GDM1 (cell line): ENCODE results near the gene KIRREL3.

Experiments
- DNase-seq: peaks from one replicate; lab custom pipeline; 2025; lab: John Stamatoyannopoulos, UW

The KIRREL3 gene

DNA sequence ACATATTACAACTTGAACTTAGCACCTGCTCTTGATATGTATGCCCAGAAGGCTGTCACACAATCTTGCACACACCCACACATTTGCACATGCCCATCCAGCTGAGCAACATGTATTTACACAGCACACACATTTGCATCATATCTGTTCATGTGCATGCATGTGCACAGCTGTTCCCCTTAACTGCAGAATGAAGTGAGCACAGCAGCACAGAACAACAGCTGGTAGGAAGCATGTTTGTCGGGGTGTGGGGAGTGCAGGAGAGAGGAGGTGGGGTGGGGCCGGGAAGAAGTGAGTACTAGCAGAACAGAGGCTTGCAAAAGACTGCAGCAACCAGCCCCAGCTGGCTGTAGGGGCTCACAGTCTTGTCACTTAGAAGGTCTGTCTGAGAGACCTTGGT lies 296.5 kb downstream of the KIRREL3 start:
- DNase-seq, result no peak

DNA sequence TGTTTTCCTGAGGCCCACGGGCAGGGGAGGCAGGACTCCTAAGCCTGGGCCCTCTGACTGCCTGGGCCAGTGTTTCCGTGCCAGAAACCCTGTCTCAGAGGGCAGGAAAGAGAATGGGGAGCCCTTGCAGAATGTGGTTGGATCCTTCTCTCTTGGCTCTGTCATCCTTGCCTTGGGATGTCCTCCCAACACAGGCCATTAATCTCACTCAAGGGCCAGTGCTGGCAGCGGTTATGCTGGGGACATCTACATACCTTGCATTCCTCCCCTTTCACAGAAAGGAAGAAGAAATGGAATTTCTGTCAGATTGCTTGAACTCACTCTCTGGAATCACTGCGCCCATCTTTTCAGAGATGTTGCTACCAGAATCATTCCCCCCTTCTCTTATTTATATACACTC lies 296.9 kb downstream of the KIRREL3 start:
- DNase-seq, result no peak

DNA sequence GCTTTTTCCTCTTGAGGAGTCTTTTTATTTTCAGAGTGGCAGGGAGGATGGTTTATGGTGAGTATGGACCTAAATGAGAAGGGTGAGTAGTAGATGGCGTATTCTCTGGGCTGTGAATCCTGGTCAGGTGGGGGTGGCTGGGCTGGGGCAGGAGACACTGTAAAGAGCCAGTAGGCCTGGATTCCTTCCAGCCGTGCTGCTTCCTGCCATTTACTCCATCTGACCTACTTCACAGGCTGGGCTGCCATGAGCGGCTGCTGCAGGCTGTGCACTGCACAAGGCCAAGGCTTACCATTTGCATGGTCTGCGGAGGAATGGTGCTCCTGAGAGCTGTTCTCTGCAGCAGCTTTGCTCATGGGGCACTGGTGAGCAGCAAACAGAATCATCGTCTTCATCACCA lies 297.6 kb downstream of the KIRREL3 start:
- DNase-seq, result no peak

DNA sequence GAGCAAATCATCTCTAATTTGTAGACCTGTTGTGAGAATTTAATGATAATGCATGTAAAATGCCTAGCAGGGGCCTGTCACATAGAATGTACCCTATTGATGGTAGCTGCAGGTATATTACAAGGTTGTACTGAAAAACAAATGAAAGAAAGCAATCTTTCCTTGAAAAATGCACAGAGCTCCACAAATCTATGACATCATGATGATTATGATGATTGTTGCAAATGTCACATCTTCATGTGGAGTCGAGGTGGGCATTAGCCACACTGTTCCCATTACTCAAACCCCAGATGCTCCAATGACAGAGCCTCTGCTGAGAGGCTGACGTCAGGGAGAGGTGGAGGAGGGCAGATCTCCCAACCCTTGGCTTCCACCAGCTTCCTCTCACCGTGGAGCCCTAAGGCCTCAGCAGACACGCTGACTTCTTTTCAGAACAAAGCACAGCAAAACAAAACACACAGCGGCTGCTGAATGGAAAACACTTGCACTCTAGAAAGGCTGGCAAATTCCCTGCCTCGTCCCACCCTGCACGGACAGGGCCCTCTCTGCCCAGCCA lies 298.3 kb downstream of the KIRREL3 start:
- DNase-seq, result no peak

DNA sequence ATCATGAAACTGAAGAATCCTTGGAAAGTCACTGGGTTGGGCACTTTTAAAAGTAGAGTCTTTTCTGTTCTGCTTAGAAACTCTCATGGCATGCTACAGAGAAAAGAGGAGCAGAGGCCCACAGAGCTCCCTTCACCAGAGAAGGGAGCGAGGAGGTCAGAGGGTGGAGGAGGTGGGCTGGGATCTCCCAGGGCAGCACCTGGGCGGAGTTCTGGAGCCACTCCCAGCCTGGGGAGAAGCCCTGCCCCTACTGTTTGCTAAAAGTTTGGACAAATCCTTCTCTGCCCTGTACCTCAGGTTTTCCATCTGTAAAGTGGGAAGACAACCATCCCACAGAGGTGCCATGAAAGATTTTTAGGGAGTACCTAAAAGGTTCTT lies 299.1 kb downstream of the KIRREL3 start:
- no peak for DNase-seq

DNA sequence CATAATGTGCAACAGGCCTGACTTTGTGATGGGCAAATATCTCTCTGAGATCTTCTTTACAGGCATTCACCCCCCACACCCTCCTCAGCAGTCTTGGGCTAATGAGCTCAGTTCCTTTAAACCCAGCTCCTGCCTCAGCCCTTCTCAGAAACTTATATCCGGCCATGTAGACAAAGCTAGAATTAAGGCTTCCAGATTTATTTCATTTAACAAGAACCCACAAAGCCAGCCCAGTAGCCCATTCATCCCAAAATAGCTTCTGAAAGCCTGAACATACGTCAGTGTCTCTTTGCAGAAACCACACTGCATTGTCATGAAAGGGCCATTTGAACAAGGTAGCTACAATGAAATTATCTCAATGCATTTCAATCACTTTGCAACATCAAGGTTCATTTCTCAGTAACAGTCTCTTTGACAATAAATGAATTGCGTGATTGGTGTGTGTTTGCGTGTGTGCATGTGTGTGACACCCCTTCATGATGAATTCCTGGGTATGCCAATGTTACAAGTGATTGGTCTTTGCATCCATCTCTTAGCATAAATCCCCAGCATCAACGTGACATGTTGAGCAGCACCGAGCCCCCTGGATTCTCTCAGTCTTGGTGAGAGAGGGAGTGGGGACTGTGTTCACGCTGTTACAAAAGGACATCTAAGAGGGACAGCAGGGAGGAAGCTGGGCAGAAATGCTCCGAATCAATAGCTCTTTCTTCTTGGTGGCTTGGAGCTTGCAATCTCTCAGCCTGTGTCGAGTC lies 299.6 kb downstream of the KIRREL3 start:
- no peak for DNase-seq

DNA sequence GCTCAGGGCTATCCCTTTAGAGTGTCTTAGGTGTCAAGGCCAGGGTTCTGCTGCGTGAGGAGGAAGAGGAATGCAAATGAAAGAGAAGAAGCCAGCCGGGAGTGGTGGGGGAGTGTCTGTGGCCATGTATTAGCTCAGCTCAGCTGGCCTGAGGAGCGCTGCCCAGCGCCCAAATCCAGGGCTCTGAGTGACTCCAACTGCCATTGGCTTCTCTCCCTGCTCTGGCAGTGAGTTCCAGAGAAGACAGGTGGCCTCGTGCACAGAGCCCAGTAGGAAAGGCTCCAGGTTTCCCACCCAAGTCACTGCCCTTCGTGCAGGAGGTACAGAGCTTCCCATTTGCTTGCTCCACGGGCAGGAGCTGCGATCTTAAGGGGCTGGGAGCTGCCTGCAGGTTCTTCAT lies 302.0 kb downstream of the KIRREL3 start:
- DNase-seq, result no peak

DNA sequence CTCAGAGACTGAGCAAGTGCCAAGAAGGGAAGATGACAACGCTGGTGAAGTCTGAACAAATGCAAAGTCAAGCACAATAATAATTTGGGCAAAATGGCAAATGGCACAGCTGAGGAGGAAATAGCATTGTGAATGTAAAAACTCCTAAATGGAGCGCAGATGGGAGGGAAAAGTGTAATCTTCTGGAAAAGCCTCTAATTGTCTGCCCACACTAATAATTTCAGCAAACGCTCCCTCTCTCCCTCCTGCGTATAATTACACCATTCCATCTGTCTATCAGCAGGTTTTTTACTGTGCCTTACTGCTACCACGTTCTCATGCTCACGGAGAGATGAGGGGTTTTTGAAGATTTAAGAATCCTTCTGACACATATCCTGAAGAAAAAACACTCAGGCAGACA lies 302.6 kb downstream of the KIRREL3 start:
- DNase-seq, result no peak

DNA sequence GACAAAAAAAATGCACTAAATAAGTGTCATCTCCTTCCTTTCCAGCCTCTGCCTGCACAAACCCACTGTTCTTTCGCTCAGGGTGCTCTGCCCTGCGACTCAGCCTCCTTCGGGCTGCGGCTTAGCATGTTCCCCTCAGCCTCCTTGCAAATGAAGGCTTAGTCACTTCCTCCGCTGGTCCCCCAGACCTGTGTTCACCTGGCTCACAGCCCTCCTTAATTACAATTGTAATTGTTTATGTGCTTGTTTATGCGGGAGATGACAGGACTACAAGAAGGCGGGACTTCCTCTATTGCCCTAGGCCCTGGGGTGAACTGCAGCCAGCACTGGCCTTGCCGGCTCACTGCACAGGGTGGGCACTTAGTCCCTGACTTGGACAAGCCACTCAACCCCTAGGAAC lies 303.6 kb downstream of the KIRREL3 start:
- DNase-seq, result no peak

DNA sequence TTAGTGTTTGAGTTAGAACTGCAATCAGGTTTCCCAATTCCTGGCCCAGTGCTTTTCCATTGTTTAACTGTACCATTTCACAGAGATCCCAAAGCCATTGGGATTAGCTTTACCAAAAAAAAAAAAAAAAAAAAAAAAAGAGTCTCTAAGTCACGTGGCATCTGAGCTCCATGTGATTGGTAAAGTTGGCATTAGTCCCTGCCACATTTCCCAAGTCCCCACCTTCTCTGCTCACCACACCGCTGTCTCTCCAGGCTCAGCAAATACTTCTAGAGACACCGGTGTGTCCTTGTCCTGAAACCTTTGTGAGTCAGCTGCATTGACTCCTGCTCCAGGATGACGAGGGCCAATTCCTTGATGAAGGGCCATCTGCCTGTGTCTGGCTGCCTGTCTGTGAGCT lies 305.3 kb downstream of the KIRREL3 start:
- no peak for DNase-seq

DNA sequence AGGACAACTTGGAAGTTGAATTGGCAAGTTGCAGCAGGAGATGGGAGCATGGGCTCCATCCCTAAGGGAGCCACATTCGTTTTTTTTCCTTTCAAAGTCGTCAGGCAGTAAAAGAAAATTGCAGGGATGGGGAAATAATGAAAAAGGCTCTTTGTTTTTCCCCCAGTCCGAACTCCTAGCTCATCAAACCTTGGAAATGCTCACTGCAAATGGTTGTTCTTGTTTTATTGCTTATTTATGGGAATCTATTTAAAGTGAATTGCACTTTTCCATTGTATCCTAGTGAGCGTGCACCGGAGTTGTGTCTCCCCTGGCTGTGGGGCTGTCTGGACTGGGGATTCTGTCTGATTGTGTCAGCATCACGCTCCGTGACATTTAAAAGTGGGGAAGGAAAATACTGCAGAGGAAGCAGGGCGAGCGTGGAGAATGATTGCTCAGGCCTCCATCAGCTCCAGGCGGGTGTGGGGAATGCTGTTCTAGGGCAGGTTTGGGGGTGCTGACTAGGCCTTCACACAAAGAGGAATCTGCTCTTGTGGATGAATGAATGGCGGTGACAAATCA lies 306.4 kb downstream of the KIRREL3 start:
- no peak for DNase-seq

DNA sequence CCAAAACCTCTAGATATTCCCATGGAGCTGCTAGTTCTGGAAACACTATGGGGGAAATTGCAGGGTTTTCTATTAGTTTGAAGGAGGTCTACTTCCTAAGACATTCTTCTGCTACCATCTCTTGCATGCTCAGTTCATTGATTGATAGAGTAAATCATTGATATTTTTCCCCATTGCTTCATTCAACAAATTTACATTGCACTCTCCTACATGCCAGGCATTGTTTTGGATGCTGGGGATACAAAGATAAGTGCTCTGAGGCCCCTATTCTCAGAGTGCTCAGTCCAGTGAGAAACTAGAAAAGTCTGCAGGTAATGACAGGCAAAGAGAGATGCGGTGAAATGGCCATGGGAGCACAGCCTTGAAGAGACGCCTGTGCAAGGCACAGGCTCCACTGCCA lies 313.1 kb downstream of the KIRREL3 start:
- no peak for DNase-seq

DNA sequence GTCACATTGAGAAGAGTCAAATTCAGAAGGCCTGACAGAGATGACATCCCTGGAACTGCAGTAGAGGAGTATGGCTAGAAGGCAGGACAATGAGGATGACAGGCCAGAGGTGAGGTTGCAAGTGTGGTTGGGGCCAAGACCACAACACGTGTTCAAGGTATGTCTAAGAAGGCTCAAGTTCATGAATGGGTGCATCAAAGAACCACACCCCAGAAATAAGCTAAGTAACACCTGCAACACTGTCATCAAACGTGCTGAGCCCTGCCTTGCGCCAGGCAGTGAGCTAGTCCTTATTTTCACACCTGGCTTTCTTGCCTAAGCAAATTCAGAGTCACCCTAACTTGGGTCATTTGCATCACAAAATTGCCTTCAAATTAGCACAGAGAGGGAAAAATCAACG lies 313.6 kb downstream of the KIRREL3 start:
- no peak for DNase-seq

DNA sequence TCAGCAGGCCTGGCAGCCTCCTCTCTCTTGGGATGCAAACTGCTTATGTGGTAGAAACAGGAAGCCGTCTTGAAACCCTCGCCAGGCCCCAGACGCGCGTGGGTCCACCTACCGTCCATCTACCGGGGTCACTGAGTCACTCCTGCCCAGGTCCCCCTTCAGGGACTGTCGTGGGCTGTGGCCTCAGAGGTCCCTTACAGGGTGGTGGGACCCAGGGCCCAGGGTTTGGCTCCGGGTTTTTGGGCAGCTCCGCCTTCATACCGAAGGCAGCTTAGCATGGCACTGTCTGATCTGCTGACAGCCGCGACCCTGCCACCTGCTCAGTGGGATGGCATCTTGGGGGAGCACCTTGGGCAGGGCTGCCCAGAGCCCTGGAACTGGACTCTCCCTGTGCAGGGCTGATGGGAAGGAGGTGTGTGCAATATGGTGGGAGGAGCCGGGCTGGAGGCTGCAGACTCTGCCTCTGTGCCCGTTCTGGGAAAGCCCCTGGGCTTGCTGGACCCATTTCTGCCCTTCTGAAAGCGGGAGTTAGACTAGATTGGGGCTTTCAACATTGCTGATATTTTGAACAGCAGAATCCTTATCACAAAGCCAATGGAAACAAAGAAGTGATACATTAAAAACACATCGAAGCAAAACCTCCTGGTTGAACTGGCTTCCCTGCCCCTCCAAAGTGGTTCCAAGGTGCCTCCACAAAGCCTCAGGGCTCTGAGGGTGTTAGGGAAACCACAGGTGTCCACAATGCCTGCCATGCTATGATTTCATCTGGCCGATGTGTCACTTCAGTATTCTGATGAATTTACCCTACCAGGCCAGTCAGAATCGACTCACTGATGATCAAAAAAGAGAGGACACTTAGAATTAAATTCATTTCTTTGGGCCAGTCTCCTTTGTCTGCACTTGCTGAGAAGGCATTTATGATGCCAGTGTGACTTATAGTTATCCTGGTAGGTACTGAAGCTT lies 316.5 kb downstream of the KIRREL3 start:
- no peak for DNase-seq

DNA sequence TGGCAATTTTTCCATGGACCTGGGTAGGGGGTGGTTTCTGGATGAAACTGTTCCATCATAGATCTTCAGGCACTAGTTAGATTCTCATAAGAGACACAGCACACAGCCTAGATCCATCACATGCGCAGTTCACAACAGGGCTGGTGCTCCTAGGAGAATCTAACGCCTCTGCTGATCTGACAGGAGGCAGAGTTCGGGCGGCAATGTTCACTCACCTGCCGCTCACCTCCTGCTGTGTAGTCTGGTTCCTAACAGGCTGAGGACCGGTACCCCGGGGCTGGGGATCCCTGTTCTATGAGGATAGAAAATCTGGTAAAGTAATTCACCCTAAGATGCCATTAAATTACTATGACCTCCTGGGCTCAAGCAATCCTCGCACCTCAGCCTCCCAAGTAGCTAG lies 318.0 kb downstream of the KIRREL3 start:
- DNase-seq, result no peak

DNA sequence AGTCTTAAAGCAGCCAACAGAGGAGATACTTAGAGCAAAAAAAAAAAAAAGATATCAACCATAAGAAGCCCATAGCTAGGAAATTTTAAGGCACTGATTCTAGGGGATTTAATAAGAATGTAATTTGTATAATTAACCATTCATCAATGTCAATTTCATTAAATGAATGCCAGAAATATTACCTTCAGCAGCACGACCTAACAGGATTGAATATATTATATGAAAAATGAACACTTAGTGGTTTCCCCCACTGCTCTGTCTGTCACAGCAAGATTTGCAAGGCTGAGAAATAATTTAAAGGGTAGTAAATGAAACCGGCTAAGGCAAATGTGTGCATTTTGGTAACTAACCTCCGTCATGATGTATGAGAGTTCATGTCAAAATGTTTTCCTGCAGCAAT lies 319.9 kb downstream of the KIRREL3 start:
- DNase-seq, result no peak

DNA sequence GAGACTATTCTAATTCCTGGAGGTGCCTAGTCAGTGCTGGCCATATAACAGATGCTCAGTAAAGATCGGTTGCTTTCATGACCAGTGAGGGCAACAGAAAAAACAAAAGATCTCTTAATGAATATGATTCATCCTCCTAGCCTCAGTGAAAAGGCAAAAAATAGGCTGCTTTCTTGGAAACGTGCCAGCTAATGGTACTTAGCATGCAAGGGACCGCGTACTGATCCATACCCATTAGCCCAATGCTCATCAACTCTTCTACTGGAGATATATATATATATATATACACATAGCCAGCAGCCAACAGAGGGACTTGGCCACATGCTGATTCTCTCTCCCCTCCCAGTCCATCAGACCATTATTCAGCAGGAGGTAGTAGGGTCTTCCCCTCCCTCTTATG lies 320.4 kb downstream of the KIRREL3 start:
- no peak for DNase-seq

DNA sequence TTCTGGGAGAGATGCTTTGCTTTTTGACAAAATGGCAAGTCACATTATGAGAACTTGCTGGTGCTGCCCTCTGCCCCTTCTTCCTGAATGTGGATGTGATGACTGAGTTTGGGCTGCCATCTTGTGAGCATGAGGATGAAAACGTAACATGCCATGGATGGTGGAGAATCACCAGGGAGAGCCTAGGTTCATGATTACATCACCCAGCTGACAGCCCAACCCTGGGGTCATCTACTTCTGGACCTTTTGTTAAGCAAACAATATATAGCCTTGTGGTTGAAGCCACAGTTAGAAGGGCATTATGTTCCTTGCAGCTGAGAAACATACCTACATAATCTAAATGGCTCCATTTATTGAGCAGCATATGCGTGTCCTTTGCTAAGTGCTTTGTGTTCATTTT lies 321.5 kb downstream of the KIRREL3 start:
- no peak for DNase-seq

DNA sequence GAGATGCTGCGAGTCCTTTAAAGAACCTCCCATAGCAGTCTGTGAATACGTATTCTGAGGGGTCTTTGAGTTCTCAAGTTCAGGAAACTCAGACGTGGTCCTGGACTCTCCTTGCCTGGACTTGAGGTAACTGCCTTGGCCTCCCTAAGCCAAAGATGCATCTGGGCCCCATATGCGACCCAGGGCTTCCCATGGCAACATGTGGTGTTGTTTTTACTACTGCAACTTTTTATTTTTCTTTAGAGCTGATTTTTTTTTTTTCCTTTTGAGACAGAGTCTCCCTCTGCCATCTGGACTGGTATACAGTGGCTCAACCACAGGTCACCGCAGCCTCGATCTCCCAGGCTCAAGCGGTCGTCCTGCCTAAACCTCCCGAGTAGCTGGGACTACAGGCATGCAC lies 324.0 kb downstream of the KIRREL3 start:
- DNase-seq, result no peak

DNA sequence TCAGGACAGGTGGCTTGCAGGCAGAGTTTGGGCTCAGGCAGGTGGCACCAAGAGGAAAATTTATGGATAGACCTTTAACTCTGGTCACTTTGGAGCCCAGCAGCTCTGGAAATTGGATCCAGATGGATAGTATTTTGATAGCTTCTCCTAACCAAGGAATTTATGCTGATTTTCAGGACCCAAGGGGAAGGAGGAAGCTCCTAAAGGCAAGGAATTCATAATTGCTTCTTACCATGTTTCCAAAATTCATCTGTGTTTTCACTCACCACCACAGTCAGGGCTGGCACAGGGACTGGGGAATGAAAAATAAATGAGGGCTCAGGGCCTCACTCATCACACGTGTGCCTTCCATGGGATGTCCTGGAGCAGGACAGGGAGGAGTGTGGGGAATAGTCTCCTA lies 327.3 kb downstream of the KIRREL3 start:
- DNase-seq, result no peak

DNA sequence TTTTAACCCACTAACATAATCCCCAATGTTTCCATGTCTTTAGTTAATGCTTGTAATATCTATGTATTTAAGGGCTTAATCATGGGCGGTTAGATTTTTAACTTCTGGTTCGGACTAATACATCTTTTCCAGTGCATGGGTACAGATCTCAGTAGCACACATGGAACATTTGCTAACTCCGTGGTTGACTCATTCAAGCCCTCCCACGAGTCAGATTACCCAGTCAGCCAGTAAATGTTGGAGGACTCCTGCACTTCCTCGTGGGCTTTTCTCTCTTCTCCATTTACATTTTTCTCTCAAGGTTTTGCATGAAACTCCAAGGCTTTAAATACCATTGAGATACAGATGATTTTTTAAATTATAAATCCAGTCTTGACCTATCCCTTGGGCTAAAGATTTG lies 331.2 kb downstream of the KIRREL3 start:
- DNase-seq, result no peak

DNA sequence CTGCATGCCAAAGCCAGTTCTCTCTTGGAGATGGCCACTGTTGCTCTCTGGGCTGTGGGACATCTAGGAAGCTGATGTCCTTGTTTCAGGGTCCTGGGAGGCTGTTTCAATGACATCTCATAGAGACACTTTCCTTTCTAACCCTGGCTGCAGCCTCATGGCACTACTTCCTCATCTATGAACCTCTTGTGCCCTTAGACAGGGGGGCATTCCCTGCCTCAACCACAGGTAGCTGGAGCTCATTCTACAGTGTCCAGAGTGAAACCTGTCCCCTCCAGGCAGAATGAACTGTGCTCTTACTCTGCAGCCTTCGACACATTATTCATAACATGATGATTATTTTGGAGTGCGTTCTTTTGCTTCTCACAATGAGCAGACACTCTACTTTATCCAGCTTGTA lies 335.9 kb downstream of the KIRREL3 start:
- no peak for DNase-seq
